HG03064 (cell line): Measurements from ENCODE around the gene EPM2AIP1.
A peak's percentile ranks its signal among the peaks of the same experiment; 100 is the strongest.
"Not testable (repeated sequence)": the region's sequence is repeated elsewhere in the genome, so short reads cannot be mapped to it uniquely, and the experiment has no call there.

Source experiments
- ATAC-seq: cut with Tn5 transposase; IDR thresholded peaks from one replicate; pipeline ENCODE4 v1.9.1; 2021; ENCODE audit warnings: low read depth; ENCODE audit not compliant: unreplicated experiment

Gene EPM2AIP1

DNA sequence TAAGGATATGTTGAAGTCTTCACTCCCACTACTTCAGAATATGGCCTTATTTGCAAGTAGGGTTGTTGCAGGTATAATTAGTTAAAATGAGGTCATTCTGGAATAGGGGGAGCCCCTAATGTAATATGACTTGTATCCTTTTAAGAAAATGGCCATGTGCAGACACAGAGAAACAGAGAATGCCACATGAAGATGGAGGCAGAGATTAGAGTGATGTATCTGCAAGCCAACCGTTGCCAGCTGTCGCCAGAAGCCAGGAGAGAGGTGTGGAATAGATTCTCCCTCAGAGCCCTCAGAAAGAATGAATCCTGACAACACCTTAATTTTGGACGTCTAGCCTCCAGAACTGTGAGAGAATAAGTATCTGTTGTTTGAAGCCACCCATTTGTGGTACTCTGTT lies 36.8 kb downstream of the EPM2AIP1 start:
- no peak for ATAC-seq

DNA sequence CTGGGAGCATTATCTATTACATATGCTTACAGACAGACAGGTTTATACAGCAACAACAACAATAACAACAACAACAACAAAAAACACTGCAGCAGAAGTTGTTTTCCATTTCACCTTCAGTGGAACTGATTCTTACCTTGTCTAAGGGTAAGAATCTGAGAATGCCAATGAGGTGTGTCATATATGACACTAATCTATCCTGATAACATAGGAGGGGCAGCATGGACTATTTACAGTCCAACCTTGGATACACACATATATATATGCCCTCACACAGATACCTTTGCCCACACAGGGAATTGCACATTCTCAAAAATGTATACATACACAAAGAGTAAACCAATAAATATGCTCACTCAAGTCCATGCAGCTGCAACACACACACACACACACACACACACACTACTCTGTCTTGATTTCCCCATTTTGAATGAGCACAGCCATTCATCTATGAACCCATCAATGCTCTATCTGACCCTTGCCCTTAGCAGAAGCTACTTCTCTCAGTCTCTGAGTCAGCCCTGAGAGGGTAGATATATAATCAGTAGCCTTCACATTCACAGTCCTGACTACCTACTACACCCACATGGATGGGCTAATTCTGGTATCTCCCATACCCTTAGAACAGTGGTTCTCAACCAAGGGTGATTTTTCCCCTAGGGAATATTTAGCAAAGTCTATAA lies 38.3 kb downstream of the EPM2AIP1 start:
- ATAC-seq: no peak

DNA sequence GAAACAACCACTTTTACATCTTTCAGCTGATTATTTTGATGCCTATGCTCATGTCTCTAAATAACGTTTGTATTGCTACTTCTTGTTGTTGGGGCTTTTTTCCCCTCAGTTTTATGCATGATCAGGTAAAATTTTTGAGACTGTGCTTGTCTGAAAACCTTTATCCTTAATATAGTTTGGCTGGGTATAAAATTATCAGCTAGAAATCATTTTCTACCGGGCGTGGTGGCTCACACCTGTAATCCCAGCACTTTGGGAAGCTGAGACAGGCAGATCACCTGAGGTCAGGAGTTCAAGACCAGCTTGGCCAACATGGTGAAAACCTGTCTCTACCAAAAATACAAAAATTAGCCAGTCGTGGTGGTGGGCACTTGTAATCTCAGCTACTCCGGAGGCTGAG lies 45.1 kb downstream of the EPM2AIP1 start:
- ATAC-seq: not testable (repeated sequence)

DNA sequence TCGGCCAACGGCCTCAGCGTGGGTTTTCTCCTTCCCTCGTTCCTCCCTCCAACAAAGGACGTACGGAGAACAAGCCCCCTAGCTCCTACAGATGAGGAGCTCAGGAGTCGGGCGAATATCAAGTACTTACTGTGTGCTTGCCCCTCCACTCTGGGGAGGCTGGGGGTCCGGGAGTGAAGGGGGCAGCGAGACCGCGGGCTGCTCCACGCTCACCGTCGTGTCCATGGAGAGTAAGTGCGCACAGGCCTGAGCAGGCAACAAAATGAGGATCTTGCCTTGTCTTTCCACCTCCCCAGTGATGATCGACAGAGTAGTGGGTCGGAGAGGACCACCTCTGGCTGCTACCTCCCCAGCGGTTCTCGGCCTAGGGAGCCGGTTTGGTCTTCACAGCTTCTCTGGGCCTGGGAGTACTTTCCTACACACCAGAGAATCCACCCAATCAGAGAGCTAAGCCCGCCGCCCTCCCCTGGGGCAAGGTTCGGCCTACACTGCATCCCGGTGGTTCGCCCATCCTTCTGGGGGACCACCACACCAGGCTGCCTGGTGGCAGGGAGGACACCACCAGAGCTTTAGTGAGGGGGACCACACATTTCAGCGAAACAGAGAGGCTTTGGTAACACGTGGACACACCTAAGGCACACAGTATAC lies 47.5 kb downstream of the EPM2AIP1 start:
- no peak for ATAC-seq

DNA sequence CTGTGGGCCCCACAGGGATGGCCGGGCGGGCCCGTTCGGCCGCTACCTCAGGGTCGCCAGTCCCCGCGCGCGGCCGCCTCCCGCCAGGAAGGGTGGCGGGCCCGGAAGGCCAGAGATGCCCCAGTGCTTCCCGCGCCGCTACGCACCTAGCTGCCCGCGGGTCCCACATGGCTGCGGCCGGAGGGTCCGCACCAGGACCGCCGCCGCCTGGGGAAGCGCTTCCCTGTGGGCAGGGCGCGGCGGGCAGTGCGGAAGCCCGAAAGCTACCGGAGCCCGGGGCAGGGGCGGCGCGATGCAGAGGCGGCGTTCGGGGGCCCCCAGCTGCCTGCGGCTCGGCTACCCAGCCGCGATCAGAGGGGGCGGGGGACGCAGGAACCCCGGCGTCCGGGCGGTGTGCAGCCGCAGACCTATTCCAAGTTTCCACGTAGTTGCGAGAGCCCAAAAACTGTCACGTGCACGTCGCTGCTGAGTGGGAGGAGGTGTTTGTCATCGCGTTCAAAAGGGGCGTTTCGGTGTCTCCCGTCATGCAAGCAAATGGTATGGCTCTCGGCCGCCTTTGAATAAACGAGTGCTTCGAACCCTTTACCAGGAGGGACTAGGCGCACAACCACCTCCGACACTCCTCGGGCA lies 48.2 kb downstream of the EPM2AIP1 start, which contains the start of gene TRANK1:
Gene TRANK1 (minus strand): TSS at position 414 of the 630 bp plus-strand sequence. CDS start 245 bp downstream, at position 169.
- ATAC-seq: peak; percentile 57

DNA sequence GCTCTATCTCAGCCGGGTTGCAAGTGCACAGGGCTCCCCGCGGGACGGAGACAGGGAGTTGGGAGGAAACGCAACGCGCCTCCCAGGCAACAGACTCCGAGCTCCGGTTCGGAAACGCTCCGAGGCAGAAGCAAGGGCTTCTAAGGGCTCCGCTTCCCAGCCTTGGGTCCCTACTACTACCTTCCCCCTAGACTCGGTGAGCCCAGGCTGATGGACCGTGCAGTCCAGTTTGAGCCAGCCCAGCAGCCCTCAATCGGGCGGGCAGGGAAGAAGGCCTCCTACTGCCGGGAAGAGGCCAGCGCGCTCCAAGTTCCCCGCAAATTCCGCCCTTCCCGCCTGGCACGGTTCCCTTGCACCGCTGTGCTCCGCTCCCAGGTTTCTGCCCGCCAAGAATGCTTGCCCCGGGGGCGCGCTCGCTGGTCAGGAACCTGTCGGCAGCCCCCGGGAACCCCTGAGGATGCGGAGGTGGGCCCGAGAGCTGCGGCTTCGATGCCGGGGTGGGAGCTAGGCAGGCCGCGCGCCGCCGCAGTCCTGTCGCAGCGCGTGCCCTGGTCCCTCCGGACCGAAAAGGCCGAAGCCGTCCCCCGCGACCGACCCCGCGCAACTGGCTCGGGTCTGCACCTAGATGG lies 48.8 kb downstream of the EPM2AIP1 start:
- peak; percentile 63 for ATAC-seq

DNA sequence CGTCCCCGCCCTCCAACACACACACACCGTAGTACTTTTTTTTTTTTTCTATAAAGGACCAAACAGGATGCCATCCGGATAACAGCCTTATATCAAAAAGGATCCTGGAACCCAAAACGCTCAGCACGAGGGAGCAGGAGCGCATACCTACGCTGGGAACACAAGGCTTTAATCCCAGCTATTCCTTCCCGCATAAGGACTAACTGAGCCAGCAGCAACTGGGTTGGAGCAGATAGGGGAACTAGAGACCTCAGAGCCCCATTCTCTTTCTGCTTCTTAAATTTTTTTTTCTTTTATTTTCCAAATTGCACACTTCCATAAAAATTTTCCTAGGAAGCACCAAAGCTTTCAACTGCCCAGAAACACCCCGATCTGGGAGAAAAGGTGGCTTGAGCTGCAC lies 49.3 kb downstream of the EPM2AIP1 start:
- no peak for ATAC-seq

DNA sequence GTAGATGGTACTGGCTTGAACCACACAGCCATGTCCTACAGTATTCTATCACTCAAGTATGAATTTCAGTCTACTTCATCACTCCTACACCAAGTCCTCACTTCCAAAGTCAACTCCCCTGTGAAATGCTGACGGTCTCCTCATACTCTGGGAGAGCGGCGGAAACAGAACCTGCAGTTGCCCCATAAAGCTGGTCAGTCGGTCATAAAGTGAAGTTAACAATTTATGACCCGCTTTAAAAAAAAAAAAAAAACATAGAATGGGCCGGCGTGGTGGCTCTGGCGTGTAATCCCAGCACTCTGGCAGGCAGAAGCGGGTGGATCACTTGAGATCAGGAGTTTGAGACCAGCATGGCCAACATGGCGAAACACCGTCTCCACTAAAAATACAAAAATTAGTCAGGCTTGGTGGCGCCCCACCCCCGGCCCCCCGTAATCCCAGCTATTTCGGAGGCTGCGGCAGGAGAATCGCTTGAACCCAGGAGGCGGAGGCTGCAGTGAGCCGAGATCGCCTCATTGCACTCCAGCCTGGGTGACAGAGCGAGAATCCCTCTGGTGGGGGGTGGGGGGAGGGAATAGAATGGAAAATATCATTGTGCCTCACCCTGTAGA lies 50.2 kb downstream of the EPM2AIP1 start:
- no peak for ATAC-seq

DNA sequence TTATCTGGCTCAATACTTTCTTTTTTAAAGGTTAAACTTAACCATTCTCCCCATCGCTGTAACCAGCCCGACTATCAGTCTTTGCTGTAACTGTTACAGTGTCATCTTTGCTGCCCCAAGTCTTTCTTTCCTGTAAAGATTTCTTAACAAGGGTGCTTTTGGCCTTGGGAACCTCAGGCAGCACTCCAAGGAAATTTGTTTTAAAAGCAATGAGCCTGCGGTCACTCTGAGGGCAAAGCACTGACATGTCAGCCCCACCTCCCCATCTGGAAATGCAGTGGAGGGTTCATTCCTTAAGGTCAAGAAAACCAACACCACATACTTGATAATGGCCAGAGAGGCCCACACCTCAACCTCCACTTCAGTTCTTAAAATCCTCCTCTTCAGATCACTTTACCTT lies 51.3 kb downstream of the EPM2AIP1 start:
- no peak for ATAC-seq

DNA sequence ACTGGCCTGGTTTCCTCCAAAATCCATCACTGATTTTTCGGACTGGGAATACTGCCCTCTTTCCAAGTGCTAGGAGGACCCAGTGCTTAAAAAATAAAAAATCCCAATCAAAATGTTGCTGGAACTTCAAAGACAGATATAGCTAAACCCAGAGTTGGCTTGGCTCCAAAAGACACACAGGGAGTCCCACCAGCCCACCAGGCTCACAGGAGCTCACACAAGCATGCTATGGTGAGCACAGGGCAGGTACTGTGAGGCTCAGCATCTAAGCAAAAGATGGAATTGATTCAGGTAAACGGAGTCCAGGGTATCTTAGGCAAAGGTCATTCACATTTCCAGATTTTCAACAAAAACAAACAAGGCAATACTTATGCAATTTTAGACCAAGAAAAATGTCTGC lies 51.8 kb downstream of the EPM2AIP1 start:
- no peak for ATAC-seq

DNA sequence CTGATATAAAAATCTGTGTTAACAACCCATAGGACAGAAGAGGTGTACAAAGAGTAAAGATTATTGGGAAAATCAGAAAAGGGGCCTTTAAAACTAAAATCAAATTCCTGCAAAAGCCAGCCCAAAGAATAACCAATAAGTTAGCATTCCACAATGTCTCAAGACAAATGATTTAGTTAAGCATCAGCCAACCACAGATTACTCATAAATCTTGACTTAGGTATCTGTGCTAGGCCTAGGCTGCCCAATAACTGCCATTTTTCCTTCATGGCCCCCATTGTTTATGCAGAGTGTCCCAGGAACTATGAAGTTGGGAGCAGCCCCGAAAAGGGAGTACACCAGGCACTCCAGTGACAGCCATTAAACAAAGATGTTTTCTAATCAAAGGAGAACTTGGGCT lies 55.4 kb downstream of the EPM2AIP1 start:
- ATAC-seq: no peak
